WTC11 (cell line): ENCODE data around the gene CCDC116. TPM values are rescaled to one million over a fixed set of nuclear protein-coding genes. Genes with fewer than 3 reads are reported as not detected.

ENCODE experiments used
- ATAC-seq: fragments of 200-7000 bp; cut with Tn5 transposase; 2 replicates; pipeline ENCODE4 v1.10.0; 2021; ENCODE audit warnings: mild to moderate bottlenecking, moderate library complexity
- CTCF ChIA-PET: fragments of 300-600 bp; sonication (Branson Sonifier 250); formaldehyde crosslinking; loops from one replicate; lab custom pipeline; 2021; ENCODE audit warnings: antibody characterized with exemption; lab: Charles Lee
- POLR2A ChIA-PET: fragments of 350-600 bp; sonication (Branson Sonifier 250); formaldehyde crosslinking; loops from one replicate; lab custom pipeline; 2021; ENCODE audit warnings: antibody characterized with exemption; lab: Charles Lee
- DNase-seq: peaks from one replicate; pipeline ENCODE4 v3.0.0; 2021; ENCODE audit warnings: low spot score
- H3K27ac Mint-ChIP-seq: 2 replicates; pipeline ENCODE4 v1.8.0; 2021; ENCODE audit warnings: mixed read lengths
- H3K27me3 Mint-ChIP-seq: 2 replicates; pipeline ENCODE4 v1.8.0; 2021; ENCODE audit warnings: low read depth, mild to moderate bottlenecking, moderate library complexity, mixed read lengths
- H3K36me3 Mint-ChIP-seq: 2 replicates; pipeline ENCODE4 v1.8.0; 2021; ENCODE audit warnings: mixed read lengths
- H3K4me1 Mint-ChIP-seq: 2 replicates; pipeline ENCODE4 v1.8.0; 2022; ENCODE audit warnings: mixed read lengths
- H3K4me3 Mint-ChIP-seq: 2 replicates; pipeline ENCODE4 v1.8.0; 2021; ENCODE audit warnings: mild to moderate bottlenecking, moderate library complexity, mixed read lengths
- H3K9me3 Mint-ChIP-seq: 2 replicates; pipeline ENCODE4 v1.8.0; 2021; ENCODE audit warnings: mixed read lengths
- CTCF ChIP-seq: fragments of 200-600 bp; IDR thresholded peaks from 2 replicates; pipeline ENCODE4 v1.8.0; 2022; ENCODE audit warnings: antibody characterized with exemption
- E2F5 ChIP-seq: sonication (generic); formaldehyde crosslinking; IDR thresholded peaks from 2 replicates; pipeline ENCODE4 v1.8.1; 2022; ENCODE audit warnings: mild to moderate bottlenecking, moderate library complexity, missing genetic modification reagents
- ERG ChIP-seq: fragments of 250-450 bp; sonication (Bioruptor Pico); IDR thresholded peaks from 2 replicates; pipeline ENCODE4 v1.8.0; 2021; ENCODE audit warnings: mild to moderate bottlenecking
- GRHL2 ChIP-seq: fragments of 250-450 bp; sonication (Bioruptor Pico); IDR thresholded peaks from 2 replicates; pipeline ENCODE4 v1.8.0; 2022; ENCODE audit warnings: mild to moderate bottlenecking, moderate library complexity; ENCODE audit not compliant: insufficient replicate concordance, severe bottlenecking
- PRRX2 ChIP-seq: fragments of 250-450 bp; sonication (Bioruptor Pico); IDR thresholded peaks from 2 replicates; pipeline ENCODE4 v1.8.0; 2021; ENCODE audit warnings: mild to moderate bottlenecking
- SOX15 ChIP-seq: fragments of 250-450 bp; sonication (Bioruptor Pico); IDR thresholded peaks from 2 replicates; pipeline ENCODE4 v1.9.0; 2021; ENCODE audit warnings: mild to moderate bottlenecking
- TP53 ChIP-seq: sonication (generic); formaldehyde crosslinking; IDR thresholded peaks from 2 replicates; pipeline ENCODE4 v1.8.1; 2023; ENCODE audit warnings: mild to moderate bottlenecking, missing genetic modification reagents
- USF2 ChIP-seq: sonication (generic); formaldehyde crosslinking; IDR thresholded peaks from 2 replicates; pipeline ENCODE4 v1.8.1; 2023; ENCODE audit warnings: mild to moderate bottlenecking, missing genetic modification reagents, moderate library complexity
- ZNF281 ChIP-seq: sonication (generic); formaldehyde crosslinking; IDR thresholded peaks from 2 replicates; pipeline ENCODE4 v1.8.0; 2023; ENCODE audit warnings: mild to moderate bottlenecking, missing genetic modification reagents
- ZNF396 ChIP-seq: fragments of 250-450 bp; sonication (Bioruptor Pico); IDR thresholded peaks from 2 replicates; pipeline ENCODE4 v1.8.0; 2021; ENCODE audit warnings: mild to moderate bottlenecking, moderate library complexity, borderline replicate concordance
- total RNA-seq: library from RNA; stranded (reverse); gene quantifications from 3 replicates; pipeline ENCODE4 v1.2.3, GENCODE V29; 2021

The CCDC116 gene
- total RNA-seq, 1 experiment from 2014 or later: 0.57 TPM

GRCh38 chr22:21646608-21647590 lies 14.3 kb downstream of the CCDC116 start:
- ChIA-PET CTCF (interaction anchor here (0.5 to 4.0 kb wide), 36 partner anchors 8 to 1214 kb away, joined by 3 to 91 read pairs (median 4); partner anchors contain the start of genes CCDC116, PPIL2, PPM1F and YDJC), POLR2A (interaction anchor here (0.6 to 1.0 kb wide), 3 partner anchors 18 to 85 kb away, joined by 3 read pairs; no protein-coding TSS in a partner anchor)

GRCh38 chr22:21650280-21650679 lies 17.7 kb downstream of the CCDC116 start:
- Mint-ChIP-seq H3K36me3 (peaks cover 30% of the 10 kb centered on the region), H3K4me1 (peaks cover 24% of the 10 kb centered on the region), H3K4me3 (peak overlapping the region; percentile 92), H3K9me3 (no peaks in the 10 kb centered on the region), H3K27ac (peak overlapping the region; percentile 60; the same call in 1 of the 2 replicates), H3K27me3 (no peaks in the 10 kb centered on the region)
- ChIA-PET POLR2A (no interaction called here), CTCF (interaction anchor here (1.0 to 4.3 kb wide), 3 partner anchors 8 to 22 kb away, joined by 3 to 40 read pairs (median 9); partner anchors contain the start of genes SDF2L1 and YDJC)
- ATAC-seq: no peak
- TF ChIP-seq ZNF396 (CRISPR knock-in tag): no peak
- no peak for TF ChIP-seq USF2
- TF ChIP-seq TP53 (CRISPR knock-in tag): no peak
- TF ChIP-seq ERG: no peak
- DNase-seq: no peak

More at GRCh38 chr22:21646608-21647590, 14.3 kb downstream of the CCDC116 start:
- H3K36me3 Mint-ChIP-seq: peaks cover 28% of the 10 kb centered on the region
- H3K27me3 Mint-ChIP-seq: no peaks in the 10 kb centered on the region
- peak; percentile 85 for DNase-seq
- H3K4me3 Mint-ChIP-seq: no peak overlapping the region
- H3K27ac Mint-ChIP-seq: no peak overlapping the region; the same call in 1 of the 2 replicates
- TF ChIP-seq GRHL2 (no peak), ZNF281 (CRISPR knock-in tag) (no peak), CTCF (peak; percentile 74), E2F5 (CRISPR knock-in tag) (no peak), SOX15 (CRISPR knock-in tag) (no peak), PRRX2 (CRISPR knock-in tag) (no peak)
- H3K4me1 Mint-ChIP-seq: peaks cover 22% of the 10 kb centered on the region
- peak; percentile 21 for ATAC-seq
- H3K9me3 Mint-ChIP-seq: no peaks in the 10 kb centered on the region
